ENCODE results near the gene PYROXD2. TPM values are rescaled to one million over a fixed set of nuclear protein-coding genes. Genes with fewer than 3 reads are reported as not detected.

The PYROXD2 gene
- total RNA-seq, 5 donors from 2014 or later (not counting 1 experiment from before 2014, with no cell fraction given): 16.4 to 27.5 (median 20.0) TPM

Other genes with a start within 250 kb of the PYROXD2 start
- under 1 TPM in 1 of 5 donors, not detected in 4; 0.09 TPM for gene LOXL4, start 147.0 kb downstream of the PYROXD2 start, total RNA-seq
- 10 to 100 TPM; 74.7 to 99.3 (median 92.7) TPM for gene HPS1, start 31.8 kb upstream of the PYROXD2 start, total RNA-seq